HG03520 (cell line): ENCODE results near the gene HEY2.
"Not testable (repeated sequence)": the region's sequence is repeated elsewhere in the genome, so short reads cannot be mapped to it uniquely, and the experiment has no call there.

Source experiments
- ATAC-seq: cut with Tn5 transposase; IDR thresholded peaks from one replicate; pipeline ENCODE4 v1.9.1; 2021; ENCODE audit warnings: mild to moderate bottlenecking, moderate library complexity; ENCODE audit not compliant: unreplicated experiment

HEY2 gene

DNA sequence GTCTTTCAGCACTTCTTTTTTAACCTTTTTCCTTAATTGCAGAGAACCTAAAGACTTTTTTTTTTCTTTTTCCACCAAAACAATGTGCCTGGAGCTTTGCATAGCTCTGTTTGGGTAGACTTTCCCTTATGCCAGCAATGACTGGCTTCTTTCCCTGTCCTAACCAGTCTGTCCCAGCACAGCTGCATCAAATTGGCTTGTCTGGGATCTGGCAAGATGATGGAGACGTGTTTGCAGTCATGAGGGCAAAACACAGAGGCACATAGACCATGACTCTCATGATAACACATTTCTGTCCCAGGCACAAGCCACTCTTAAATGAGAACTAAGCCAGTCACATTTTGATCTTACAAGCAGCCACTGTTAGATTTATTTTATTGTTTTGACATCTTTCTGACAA lies 16.5 kb downstream of the HEY2 start:
- ATAC-seq = no peak

DNA sequence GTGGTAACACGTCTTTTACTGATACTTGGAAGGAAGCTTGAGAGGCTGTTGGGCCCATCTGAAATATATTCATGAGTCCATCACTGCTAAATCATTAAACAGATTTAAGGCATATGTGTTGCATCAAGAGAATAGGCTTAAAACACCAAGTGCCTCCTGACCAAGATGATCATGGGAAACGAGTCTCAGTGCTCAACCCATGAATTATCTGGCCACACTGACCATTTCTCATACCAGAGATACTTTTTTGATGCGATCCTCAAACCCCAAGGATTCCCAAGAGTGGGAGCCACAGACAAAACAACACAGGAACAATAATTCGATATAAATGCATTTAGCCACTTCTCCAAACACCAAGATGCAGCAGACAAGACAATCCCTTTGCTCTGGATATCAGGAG lies 17.2 kb downstream of the HEY2 start:
- ATAC-seq = no peak

DNA sequence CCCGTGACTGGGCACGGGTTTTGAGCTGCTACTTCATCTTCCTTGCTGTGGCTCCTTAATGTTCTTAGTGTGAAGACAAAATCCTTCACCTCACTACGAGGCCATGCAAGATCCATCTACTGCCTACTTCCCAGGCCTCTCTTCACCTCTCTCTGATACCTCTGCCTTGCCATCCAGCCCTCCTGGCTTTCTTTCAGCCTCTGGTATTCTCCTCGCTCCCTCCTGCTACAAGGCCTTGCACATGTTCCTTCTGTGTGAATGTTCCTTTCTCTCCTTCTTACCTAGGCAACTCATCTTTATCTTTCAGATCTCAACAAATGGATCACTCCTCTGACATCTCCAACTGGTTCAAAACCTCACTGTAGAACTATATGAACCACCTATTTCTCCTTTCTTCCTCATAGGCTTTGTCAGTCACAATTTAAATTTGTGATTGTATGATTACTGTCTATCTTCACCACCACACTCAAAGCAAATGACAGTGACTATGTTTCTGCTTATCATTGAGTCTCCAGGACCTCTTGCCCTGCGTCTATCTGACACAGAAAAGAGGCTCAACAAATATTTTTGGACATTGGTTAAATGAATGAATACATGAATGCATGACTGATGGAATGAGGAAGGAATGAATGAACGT lies 19.8 kb downstream of the HEY2 start:
- ATAC-seq = no peak

DNA sequence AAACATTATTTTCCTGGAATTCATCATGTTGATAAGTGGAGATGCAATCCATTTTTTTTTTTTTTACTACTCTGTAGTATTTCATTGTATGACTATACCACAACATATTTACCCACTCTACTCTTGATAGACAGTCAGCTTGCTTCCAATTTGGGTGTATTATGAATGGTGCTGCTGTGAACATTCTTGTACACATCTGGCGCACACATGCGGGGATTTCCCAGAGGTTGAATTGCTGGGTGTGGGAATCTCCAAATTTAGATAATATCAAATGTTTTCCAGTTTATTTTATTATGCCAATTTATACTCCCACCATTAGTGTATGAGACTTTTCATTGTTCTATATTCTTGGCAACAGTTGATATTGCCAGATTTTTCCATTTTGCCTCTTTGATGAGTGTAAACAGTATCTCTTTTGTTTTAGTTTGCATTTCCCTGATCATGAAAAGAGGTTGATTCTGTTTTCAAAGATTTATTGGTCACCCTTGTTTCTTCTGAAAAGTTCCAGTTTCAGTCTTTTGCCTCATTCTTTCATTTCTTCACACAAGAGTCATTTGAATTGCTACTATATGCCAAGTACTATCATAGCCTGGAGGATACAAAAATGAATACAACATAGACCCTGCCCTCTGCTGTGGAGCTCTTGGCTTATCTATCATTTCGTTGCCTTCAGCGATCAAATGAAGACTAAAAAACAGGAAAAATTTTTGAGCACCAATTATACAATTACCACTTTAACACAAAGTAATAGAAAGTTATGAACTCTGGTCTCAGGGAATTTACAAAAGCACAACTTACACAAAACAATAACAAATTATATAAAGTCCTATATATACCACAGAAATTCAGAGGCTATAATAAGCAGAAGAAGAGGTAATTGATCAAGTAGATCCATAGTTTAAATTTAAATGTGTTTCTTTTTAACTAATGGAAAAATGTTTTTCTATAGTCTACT lies 24.2 kb downstream of the HEY2 start:
- ATAC-seq = no peak

DNA sequence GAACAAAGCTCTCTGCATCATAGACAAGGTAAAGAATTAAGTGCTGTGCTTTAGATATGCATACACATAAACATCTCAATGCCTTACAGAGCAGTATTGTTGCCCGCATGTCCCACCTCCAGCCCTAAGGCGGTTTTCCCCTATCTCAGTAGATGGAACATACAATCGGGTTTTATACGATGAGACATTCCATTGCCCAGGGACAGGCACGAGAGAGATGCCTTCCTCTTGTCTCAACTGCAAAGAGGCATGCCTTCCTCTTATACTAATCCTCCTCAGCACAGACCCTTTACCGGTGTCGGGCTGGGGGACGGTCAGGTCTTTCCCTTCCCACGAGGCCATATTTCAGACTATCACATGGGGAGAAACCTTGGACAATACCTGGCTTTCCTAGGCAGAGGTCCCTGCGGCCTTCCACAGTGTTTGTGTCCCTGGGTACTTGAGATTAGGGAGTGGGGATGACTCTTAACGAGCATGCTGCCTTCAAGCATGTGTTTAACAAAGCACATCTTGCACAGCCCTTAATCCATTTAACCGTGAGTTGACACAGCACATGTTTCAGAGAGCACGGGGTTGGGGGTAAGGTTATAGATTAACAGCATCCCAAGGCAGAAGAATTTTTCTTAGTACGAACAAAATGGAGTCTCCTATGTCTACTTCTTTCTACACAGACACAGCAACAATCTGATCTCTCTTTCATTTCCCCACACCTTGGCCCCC lies 26.8 kb downstream of the HEY2 start:
- not testable (repeated sequence) for ATAC-seq

DNA sequence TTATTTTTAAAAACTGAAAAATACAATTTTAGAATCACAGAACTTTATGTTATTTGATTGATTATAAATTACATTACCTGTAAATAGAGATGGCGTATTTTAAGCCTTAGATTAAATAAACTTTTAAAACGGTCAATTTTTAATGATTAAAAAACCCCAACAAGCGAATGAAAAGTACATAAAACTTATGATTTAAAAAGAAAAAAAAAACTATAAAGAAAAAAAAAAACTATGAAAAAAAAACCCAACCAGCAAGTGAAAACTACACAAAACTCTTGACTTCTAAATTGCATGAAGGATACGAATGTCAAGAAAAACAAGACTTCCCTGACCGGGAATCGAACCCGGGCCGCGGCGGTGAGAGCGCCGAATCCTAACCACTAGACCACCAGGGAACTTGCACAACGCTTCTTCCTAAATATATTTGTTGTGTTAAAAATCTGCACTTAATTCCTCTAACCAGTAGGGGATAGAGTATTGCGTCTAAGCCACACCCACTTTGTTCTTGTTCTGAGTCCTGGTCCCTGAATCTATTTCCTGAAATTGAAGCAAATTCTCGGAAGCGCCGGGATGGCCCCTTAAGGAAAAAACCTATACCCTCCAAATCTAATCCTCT lies 30.6 kb downstream of the HEY2 start:
- peak; percentile 82 for ATAC-seq

DNA sequence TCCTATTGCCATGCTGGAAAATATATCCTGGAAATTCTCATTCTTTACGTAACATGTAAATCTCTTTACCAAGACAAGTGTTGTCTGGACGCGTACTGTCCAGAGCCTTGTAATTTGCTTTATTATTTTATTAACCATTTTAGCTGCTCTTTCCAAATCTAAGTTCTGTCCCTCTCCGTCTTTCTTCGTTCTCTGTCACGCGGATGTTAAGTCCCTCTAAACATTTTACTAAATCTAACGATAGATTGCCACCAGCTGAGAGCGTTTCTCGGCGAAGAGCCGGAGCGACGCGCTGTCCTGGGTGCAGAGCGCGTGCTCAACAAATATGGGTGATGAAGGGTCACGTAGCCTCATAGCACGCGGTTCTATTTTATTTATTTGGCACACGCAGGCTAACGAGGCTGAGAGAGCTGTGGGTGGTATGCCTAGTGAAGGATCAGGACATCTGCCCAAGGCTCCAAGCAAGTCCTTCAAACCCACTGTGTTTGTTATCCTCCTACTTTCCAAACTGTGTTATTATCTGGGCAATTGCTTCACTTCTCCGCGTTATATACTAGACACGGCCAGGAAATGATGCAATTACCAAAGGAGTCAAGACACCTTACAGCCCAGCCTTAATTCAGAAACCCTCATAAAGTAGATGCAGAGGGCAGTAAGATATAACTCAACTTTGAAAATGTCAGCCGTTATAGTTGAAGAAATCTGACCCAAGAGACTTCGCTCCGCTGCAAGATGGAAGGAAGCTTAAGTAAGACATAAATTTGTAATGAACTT lies 31.3 kb downstream of the HEY2 start:
- ATAC-seq = peak; percentile 72

DNA sequence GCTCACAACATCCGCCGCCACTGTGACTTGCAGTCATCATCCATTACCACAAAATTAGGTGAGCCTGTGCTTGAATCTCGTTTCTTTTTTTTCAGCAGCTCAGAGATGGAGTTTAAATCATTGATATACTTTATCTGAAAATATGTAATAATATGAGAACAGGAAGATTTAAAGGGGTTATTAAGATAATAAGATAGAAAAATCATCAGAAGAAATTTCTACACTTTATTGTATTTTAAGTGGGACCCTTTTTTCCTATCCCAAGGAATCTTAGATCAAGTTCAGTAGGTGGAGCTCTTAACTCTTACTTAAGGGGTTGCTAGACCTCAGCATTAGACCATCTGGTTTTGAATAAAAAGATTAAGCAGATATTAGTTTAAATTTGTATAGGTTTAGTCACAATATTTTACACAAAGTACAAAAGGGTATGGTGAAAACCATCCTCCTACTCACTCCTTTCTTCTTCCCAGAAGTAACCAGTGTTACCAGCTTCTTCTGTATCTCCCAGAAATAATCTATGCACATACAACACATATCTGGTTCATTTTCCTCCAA lies 32.0 kb downstream of the HEY2 start:
- ATAC-seq = peak; percentile 29

DNA sequence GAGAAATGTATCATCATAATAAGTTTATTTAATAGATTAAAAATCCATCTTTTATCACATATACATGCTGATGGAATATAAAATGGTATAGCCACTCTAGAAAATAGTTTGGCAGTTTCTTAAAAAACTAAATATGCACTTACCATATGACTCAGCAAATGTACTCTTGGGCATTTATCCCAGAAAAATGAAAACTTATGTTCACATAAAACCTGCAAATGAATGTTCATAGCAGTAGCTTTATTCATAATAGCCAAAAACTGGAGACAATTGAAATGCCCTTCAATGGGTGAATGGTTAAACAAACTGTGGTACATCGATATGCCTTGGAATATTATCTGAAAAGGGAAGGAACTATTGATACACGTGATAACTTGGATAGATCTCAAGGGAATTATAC lies 34.9 kb downstream of the HEY2 start:
- no peak for ATAC-seq

DNA sequence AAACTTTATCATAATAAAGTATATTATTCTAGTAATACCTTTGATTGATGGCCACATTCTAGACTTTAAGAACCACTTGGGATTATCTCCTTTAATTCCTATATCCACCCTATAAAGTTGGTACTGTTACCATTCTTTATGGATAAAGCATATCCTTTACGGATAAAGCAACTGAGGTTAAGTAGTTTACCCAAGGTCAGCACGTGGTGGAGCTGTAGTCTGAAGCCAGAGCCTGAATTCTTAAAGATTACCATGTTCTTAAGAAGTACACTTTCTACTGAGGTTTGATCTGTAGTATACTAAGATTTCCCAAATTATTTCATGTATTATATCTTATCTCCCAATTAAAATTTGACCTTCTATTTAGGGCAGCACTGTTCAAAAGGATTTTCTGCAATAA lies 38.4 kb downstream of the HEY2 start:
- no peak for ATAC-seq

DNA sequence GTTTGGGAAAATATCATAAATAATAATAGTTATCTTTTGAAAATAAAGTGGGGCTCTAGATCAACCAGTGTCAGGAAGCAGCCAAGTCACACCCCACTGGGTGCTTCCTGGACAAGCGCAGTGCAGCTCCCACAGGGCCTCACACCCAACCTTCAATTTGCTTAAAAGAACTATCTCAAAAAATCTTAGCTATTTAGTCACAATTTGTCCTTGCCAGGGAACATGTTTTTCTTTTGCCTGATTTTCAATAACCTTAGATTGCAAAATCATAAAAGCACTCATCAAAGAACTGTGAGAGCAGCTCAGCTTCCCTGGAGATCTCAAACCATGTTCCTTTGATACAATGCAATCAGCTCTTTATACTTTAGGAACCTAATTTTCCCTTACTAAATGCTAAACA lies 39.7 kb downstream of the HEY2 start:
- no peak for ATAC-seq

DNA sequence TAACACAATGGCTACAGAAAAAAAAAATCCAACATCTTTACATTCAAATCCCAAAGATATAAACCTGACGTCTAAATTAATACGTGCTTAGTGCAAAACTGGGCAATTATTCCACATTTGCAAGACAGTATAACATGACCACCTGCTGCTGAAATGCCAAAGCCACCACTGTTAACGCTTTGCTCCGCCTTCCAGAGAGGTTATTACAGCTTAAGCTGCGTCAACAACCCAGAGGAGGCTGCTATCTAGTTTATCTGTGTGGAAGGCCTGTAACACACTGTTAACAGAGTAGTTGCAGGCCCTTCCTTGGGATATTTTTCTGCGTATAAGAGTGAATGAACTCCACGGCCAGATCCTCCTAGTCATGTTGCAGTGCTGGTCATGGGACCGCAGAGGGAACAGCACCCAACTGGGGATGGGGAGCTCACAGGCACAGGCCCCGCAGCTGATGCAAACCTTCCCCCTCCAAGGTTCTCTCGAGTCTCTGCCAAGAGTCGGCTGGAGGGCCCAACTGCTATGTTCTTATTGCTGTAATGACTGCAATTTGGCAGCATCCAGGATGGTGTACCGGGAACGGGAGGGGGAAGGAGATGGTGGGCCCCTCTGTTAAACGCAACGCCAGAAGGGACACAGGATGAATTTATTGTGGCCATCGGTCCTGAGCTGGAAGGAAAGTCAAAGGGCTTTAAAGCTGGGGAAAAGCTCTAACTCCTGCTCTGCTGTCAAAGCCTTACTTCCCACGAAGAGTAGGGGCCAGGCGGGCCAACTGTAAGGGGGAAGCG lies 40.3 kb downstream of the HEY2 start:
- ATAC-seq = peak; percentile 35

DNA sequence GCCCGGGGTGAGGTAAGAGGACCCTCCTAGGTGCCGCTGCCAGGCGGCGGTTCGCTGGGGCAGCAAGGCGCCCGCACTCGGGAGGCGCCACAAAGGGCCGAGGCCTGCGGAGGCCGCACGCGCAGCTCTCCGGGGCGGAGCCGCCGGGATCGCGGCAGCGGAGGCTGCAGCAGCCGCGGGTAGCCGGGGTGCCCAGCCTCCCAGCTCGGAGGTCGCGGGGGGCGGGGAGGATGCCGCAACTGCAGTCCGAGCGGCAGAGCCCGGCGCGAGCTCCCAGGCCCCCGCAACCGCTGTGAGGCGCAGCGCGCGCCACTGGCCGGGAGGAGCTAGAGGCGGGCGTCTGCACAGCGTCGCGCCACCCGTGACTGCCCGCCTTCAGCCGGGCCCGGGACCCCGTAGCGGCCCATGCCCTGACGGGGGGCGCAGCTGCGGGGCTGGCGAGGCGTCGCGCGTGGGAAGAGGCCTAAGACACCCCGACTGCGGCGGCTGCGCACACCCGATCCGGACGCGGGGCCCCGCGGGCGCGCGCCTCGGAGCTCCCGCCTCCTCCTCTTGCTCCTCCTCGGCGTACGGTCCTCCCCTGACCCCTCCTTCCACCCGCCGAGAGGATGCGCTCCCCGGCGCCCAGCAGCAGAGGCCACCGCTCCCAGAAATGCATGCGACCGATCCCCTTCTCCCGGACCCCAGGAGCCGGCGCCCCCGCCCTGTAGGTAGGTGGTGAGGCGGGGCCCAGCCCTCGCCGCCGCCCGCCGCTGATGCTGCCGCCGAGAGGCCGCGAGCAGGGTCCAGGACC lies 41.1 kb downstream of the HEY2 start, which contains the start of gene NCOA7:
Gene NCOA7, plus strand, starts transcription at position 603 of the 793 bp plus-strand sequence. CDS start 24,395 bp downstream, outside the sequence.
- peak; percentile 63 for ATAC-seq

DNA sequence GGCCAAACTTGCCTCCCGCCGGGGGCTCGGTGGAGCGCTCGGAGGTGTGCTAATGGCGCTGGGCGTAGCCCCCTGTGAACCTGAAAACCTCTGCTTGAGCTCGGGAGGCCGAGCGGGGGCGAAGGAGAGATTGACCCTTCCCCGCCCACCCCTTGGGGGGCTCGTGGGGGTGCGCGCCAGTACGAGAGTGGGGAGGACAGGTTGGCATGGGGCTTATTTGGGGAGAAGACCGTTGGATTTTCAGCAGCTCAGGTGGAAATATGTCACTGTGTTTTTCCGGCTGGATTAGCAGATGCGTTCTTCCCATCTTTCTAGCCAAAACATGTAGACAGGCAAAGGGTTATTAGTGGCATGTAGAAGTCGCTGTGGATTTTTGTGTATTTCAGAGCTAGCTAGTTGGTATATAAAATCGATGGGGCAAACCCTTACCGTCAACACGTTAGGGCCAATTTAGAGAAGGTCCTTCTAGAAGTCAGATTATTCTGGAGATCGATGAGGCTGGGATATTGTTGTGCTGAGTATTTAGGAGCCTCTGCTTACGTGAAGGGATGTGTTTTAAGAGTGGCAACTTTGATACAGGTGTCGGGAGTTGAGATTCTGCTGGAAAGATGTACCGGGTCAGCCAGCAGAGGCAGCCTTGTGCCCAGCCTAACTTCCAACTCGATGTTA lies 41.9 kb downstream of the HEY2 start:
- peak; percentile 32 for ATAC-seq

DNA sequence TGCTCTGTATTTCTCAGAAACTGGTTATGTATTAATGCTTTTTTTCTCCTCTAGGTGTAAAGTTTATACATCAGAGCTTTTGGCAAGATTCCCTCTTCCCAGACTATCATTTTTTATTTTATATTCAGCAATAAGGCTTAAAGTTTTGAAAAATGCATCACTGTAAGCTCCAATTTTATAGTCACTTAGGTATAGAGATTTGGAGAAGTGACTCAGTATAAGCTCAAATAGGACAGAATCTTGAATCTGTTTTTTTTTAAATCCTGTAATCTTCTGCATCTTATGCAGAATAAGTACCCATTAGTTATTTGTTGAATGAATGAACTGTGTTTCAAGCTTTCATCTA lies 42.4 kb downstream of the HEY2 start:
- no peak for ATAC-seq

DNA sequence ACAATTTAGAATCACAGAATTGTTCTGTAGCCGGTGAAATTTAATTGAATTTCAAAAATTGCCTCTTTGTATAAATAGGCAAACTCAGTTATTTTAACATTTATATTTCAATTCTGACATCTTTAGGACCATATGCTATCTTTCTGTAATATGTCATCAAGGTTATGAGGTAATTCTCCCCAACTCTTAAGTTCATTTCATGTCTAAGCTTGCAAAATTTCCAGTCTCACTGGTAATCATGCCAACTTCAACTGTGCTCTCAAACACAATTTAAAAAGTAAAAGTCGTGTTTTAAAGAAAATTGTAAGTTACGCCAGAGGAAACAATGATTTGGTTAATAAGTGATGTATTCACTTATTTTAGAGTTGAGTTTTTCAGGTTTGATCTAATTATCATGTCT lies 42.7 kb downstream of the HEY2 start:
- no peak for ATAC-seq

DNA sequence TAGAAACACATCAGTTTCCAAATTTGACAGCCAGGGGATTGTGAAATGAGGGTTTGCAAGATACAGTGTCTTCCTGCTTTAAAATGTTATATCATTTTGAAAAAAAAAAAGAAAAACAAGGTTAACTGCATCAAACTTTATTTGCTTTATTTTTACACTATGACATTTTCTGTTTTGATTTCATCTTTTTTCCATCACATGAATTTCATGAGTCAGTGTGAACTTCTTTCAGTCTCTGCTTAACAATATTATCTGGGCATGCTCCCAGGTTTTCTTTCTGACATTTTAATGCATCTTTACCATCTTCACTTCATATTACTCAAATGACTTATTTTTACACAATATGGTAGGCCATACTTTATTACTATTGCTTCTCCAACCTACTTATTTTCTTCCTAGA lies 43.2 kb downstream of the HEY2 start:
- no peak for ATAC-seq

DNA sequence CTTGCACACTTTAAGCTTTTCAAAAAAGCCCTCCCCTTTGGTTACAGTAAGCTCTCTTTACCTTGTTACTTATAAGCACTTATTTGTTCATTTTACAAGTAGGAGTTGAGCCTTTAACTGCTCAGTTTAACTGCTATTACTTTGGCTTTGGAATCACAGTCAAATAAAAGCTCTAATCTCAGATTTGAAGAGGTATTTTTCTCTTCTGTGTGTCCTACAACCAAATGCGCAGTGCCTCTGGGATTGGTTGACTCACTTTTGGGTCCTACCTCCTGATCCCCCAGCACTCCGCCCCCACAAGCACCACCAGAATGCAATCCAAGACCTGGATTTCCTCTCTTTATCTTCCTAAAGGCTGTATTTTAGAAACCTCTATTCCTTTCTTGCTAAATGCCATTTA lies 43.8 kb downstream of the HEY2 start:
- no peak for ATAC-seq
